Measurements from ENCODE around the gene GOLPH3. TPM values are rescaled to one million over a fixed set of nuclear protein-coding genes. Genes with fewer than 3 reads are reported as not detected.

The GOLPH3 gene
- total RNA-seq, 1 experiment from 2014 or later = 46.2 TPM

- H3K79me2 ChIP-seq (ENCODE audit: low read length) = no peaks in the 10 kb centered on the region
- no peaks in the 10 kb centered on the region for H3K9me3 ChIP-seq (ENCODE audit: low read length)
- no peak overlapping the region for H3K9ac ChIP-seq (ENCODE audit: low read length)
- ATAC-seq (no peak), DNase-seq (no peak)
- H3K27me3 ChIP-seq (ENCODE audit: low read length) = no peaks in the 10 kb centered on the region
- no peak overlapping the region for H3K4me2 ChIP-seq (ENCODE audit: low read length)
- H4K20me1 ChIP-seq (ENCODE audit: low read length) = no peaks in the 10 kb centered on the region
- no peak overlapping the region for H2AFZ ChIP-seq (ENCODE audit: low read length)
- intact Hi-C loops (cut with micrococcal nuclease) = loop anchor here (5.0 kb wide), 1 partner anchor 233 kb away; no protein-coding TSS in a partner anchor
- no TSS peak for BruUV-seq (replicated peaks)
- H3K4me3 ChIP-seq (ENCODE audit: low read length) = no peak overlapping the region
- H3K4me1 ChIP-seq (ENCODE audit: insufficient read depth, low read length) = no peaks in the 10 kb centered on the region
- H3K27ac ChIP-seq (ENCODE audit: low read length) = no peak overlapping the region
- ChIA-PET POLR2A (ENCODE audit: unreplicated experiment) (no interaction called here), CTCF (interaction anchor here (0.7 kb wide), 1 partner anchor 76 kb away, joined by 7 read pairs; no protein-coding TSS in a partner anchor)
- TF ChIP-seq, protein P1, sequence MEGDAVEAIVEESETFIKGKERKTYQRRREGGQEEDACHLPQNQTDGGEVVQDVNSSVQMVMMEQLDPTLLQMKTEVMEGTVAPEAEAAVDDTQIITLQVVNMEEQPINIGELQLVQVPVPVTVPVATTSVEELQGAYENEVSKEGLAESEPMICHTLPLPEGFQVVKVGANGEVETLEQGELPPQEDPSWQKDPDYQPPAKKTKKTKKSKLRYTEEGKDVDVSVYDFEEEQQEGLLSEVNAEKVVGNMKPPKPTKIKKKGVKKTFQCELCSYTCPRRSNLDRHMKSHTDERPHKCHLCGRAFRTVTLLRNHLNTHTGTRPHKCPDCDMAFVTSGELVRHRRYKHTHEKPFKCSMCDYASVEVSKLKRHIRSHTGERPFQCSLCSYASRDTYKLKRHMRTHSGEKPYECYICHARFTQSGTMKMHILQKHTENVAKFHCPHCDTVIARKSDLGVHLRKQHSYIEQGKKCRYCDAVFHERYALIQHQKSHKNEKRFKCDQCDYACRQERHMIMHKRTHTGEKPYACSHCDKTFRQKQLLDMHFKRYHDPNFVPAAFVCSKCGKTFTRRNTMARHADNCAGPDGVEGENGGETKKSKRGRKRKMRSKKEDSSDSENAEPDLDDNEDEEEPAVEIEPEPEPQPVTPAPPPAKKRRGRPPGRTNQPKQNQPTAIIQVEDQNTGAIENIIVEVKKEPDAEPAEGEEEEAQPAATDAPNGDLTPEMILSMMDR (conservative IDR thresholded peaks at IDR 0.05; ENCODE audit: low read depth, low read length) = no peak
- TF ChIP-seq EZH2phosphoT487 (IDR thresholded peaks at IDR 0.05; ENCODE audit: borderline replicate concordance, low read length) = no peak
- no peak for TF ChIP-seq EZH2 (IDR thresholded peaks at IDR 0.05; ENCODE audit: low read length, unreplicated experiment)
- no peaks in the 10 kb centered on the region for H3K9me2 ChIP-seq (replicated peaks; ENCODE audit: low read length)
- no peaks in the 10 kb centered on the region for H3F3A ChIP-seq (ENCODE audit: low read length, unreplicated experiment)
- H3K36me3 ChIP-seq (ENCODE audit: low read depth, low read length) = no peaks in the 10 kb centered on the region
These were observed 79.4 kb downstream of the GOLPH3 start for GRCh38 chr5:32094691-32095090.

DNA sequence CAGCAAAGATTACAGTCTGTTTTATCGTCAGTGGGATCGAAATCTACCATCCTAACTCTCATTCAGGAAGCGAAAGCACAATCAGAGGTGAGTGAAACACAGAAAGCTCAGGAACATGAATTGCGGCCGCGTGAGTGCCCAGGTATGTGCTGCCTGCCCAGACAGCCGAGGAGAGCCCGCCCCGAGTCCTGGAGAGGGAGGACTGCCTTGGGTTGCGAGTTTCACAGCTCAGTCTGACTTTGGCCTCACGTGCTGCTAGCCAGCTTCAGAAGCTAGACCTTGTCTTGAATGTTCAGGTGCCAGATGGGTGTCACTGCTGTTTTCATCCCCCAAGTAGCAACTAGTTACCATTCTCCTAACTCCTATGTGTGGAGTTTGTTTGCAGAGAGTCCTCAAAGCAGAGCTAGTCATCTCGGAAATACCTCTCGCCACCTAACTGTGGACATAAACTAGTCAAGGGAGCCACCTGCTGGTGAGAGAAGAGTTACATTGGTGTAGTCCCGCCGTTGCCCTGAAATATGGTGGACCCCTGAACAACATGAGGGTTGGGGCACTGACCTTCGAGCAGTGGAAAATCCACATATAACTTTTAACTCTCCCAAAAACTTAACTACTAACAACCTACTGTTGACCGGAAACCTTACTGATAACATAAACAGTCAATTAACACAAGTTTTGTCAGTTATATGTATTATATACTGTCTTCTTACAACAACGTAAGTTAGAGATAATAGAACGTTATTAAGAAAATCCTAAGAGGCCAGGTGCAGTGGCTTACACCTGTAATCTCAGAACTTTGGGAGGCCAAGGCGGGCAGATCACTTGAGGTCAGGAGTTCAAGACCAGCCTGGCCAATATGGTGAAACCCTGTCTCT, 80.9 kb downstream of the GOLPH3 start:
- BruUV-seq (replicated peaks) = no TSS peak
- Histone ChIP-seq H3K79me2 (ENCODE audit: low read length) (no peaks in the 10 kb centered on the region), H3F3A (ENCODE audit: low read length, unreplicated experiment) (no peaks in the 10 kb centered on the region), H3K36me3 (ENCODE audit: low read depth, low read length) (no peaks in the 10 kb centered on the region), H2AFZ (ENCODE audit: low read length) (no peak overlapping the region), H3K9me3 (ENCODE audit: low read length) (no peaks in the 10 kb centered on the region), H3K4me1 (ENCODE audit: insufficient read depth, low read length) (no peaks in the 10 kb centered on the region), H3K27me3 (ENCODE audit: low read length) (no peaks in the 10 kb centered on the region), H4K20me1 (ENCODE audit: low read length) (no peaks in the 10 kb centered on the region), H3K27ac (ENCODE audit: low read length) (no peak overlapping the region), H3K4me3 (ENCODE audit: low read length) (no peak overlapping the region), H3K4me2 (ENCODE audit: low read length) (no peak overlapping the region), H3K9me2 (replicated peaks; ENCODE audit: low read length) (no peaks in the 10 kb centered on the region), H3K9ac (ENCODE audit: low read length) (no peak overlapping the region)
- TF ChIP-seq, protein P1 (conservative IDR thresholded peaks at IDR 0.05; ENCODE audit: low read depth, low read length) = peak; percentile 92
- TF ChIP-seq EZH2phosphoT487 (IDR thresholded peaks at IDR 0.05; ENCODE audit: borderline replicate concordance, low read length) = no peak
- TF ChIP-seq EZH2 (IDR thresholded peaks at IDR 0.05; ENCODE audit: low read length, unreplicated experiment) = no peak
- intact Hi-C loops (cut with micrococcal nuclease) = loop anchor here (1.0 kb wide), 2 partner anchors 268 to 512 kb away; no protein-coding TSS in a partner anchor
- ChIA-PET POLR2A (ENCODE audit: unreplicated experiment) (interaction anchor here (0.6 to 0.7 kb wide), 3 partner anchors 9 to 240 kb away, joined by 3 to 6 read pairs (median 3); no protein-coding TSS in a partner anchor), CTCF (interaction anchor here (0.6 to 1.7 kb wide), 15 partner anchors 12 to 501 kb away, joined by 3 to 11 read pairs (median 4); no protein-coding TSS in a partner anchor)
- ATAC-seq = peak; percentile 99
- peak; percentile 89 for DNase-seq

GRCh38 chr5:32090755-32091128, 83.4 kb downstream of the GOLPH3 start:
- H2AFZ ChIP-seq (ENCODE audit: low read length) = no peak overlapping the region
- TF ChIP-seq EZH2 (IDR thresholded peaks at IDR 0.05; ENCODE audit: low read length, unreplicated experiment) (no peak), EZH2phosphoT487 (IDR thresholded peaks at IDR 0.05; ENCODE audit: borderline replicate concordance, low read length) (no peak)
- TF ChIP-seq, protein P1 (conservative IDR thresholded peaks at IDR 0.05; ENCODE audit: low read depth, low read length) = no peak
- BruUV-seq (replicated peaks) = no TSS peak
- H3F3A ChIP-seq (ENCODE audit: low read length, unreplicated experiment) = no peaks in the 10 kb centered on the region
- H3K9me3 ChIP-seq (ENCODE audit: low read length) = no peaks in the 10 kb centered on the region
- no peaks in the 10 kb centered on the region for H3K79me2 ChIP-seq (ENCODE audit: low read length)
- no peak overlapping the region for H3K9ac ChIP-seq (ENCODE audit: low read length)
- H3K36me3 ChIP-seq (ENCODE audit: low read depth, low read length) = no peaks in the 10 kb centered on the region
- POLR2A ChIA-PET (ENCODE audit: unreplicated experiment) = no interaction called here
- no peak overlapping the region for H3K27ac ChIP-seq (ENCODE audit: low read length)
- H3K4me1 ChIP-seq (ENCODE audit: insufficient read depth, low read length) = no peaks in the 10 kb centered on the region
- no peaks in the 10 kb centered on the region for H3K9me2 ChIP-seq (replicated peaks; ENCODE audit: low read length)
- H3K4me3 ChIP-seq (ENCODE audit: low read length) = no peak overlapping the region
- H3K4me2 ChIP-seq (ENCODE audit: low read length) = no peak overlapping the region
- no peak for ATAC-seq
- CTCF ChIA-PET = interaction anchor here (0.7 kb wide), 1 partner anchor 536 kb away, joined by 9 read pairs; no protein-coding TSS in a partner anchor
- H3K27me3 ChIP-seq (ENCODE audit: low read length) = no peaks in the 10 kb centered on the region
- intact Hi-C loops (cut with micrococcal nuclease) = no loop called here
- DNase-seq = no peak
- H4K20me1 ChIP-seq (ENCODE audit: low read length) = no peaks in the 10 kb centered on the region

All from PC-3 (cell line).